Stomach (tissue), 9 donors: ENCODE data around the gene ERH. TPM values are rescaled to one million over a fixed set of nuclear protein-coding genes. Genes with fewer than 3 reads are reported as not detected.

Experiments
- DNase-seq, 2 donors: peaks; one replicate each; pipeline versions ENCODE4 v3.0.0 to v3.0.0-alpha.2; 2013 to 2019
- H3K27ac ChIP-seq, 5 donors: fragments of 200-600 bp in 4 of 5; sonication (generic) in 4 of 5; one replicate each; pipeline ENCODE4 v1.5.1; 2013 to 2019; ENCODE audit warnings: mild to moderate bottlenecking in 1 of 5, moderate library complexity in 1 of 5
- H3K27me3 ChIP-seq, 3 donors: fragments of 200-600 bp; sonication (generic); one replicate each; pipeline ENCODE4 v1.5.1; 2017 to 2019; ENCODE audit warnings: mixed run types in 1 of 3
- H3K36me3 ChIP-seq, 4 donors: fragments of 200-600 bp; sonication (generic); 1 replicate in 3 of 4; 2 replicates in 1 of 4; pipeline ENCODE4 v1.5.1; 2016 to 2019
- H3K4me1 ChIP-seq, 4 donors: fragments of 200-600 bp; sonication (generic); one replicate each; pipeline ENCODE4 v1.5.1; 2016 to 2019
- H3K4me3 ChIP-seq, 4 donors: fragments of 200-600 bp; sonication (generic) in 3 of 4; one replicate each; pipeline ENCODE4 v1.5.1; 2016 to 2019; ENCODE audit warnings: mild to moderate bottlenecking in 1 of 4
- H3K9me3 ChIP-seq, 4 donors: fragments of 200-600 bp; sonication (generic); one replicate each; pipeline ENCODE4 v1.5.1; 2016 to 2019
- EP300 ChIP-seq: sonication (generic); formaldehyde crosslinking; IDR thresholded peaks from one replicate; pipeline ENCODE4 v1.6.1; 2017; ENCODE audit warnings: antibody characterized with exemption
- POLR2A ChIP-seq, 4 donors: fragments of 450-650 bp; IDR thresholded peaks; one replicate each; pipeline ENCODE4 v1.6.1; 2016; ENCODE audit warnings: antibody characterized with exemption in 4 of 4, control low read depth in 2 of 4, mild to moderate bottlenecking in 1 of 4, moderate library complexity in 1 of 4
- POLR2AphosphoS5 ChIP-seq, 3 donors: sonication (generic); formaldehyde crosslinking; IDR thresholded peaks; one replicate each; pipeline ENCODE4 v1.6.1; 2016; ENCODE audit warnings: antibody characterized with exemption in 3 of 3
- WGBS, 5 donors: extraction: QIAGEN DNeasy Blood & Tissue Kit in 3 of 5; methylation state at CpG; one replicate each; pipeline versions ENCODE4 v1.1.5 to v1.1.7; 2013 to 2018; 5-methylcytosine and 5-hydroxymethylcytosine counted together
- intact Hi-C: fragments of 100-400 bp; cut with DNase I; formaldehyde crosslinking; loops from one replicate; pipeline ENCODE4 v1.15.1; 2023; ENCODE audit warnings: low total_unique reads
- polyA plus RNA-seq, 3 donors: library from polyadenylated mRNA; stranded (reverse); fragments of 200-250 nt; gene quantifications; one replicate each; pipeline ENCODE4 v1.2.3, GENCODE V29; 2013
- total RNA-seq, 5 donors: library from RNA; depleted of rRNA; stranded (reverse); fragments of >200 nt; gene quantifications; one replicate each; pipeline versions ENCODE4 v1.1.0 to v1.2.3, GENCODE V29; 2014 to 2016
- TF ChIP-seq, protein P1 (sequence below), 7 experiments: fragments of 450-650 bp in 4 of 7; fragments of 200-600 bp in 3 of 7; sonication (generic) in 3 of 7; IDR thresholded peaks; one replicate each; pipeline ENCODE4 v1.5.1; 2016 to 2019; ENCODE audit warnings: antibody characterized with exemption in 7 of 7, control low read depth in 2 of 7, mild to moderate bottlenecking in 1 of 7
- donor health status: healthy with polysubstance abuse.
- donor health status: Bipolar disorder and iron deficiency.
- donor health status: healthy.

ERH gene
- total and polyA plus RNA-seq, 8 donors = 12.5 to 159 (median 97.8) TPM

GRCh38 chr14:69356903-69357543 lies 41.1 kb downstream of the ERH start:
- H3K4me1 ChIP-seq = peaks cover 0 to 18% (median 7%) of the 10 kb centered on the region in 4 donors
- no peak overlapping the region for H3K27ac ChIP-seq
- peaks cover 0 to 5% (median 0%) of the 10 kb centered on the region in 3 donors for H3K27me3 ChIP-seq
- H3K36me3 ChIP-seq = no peaks in the 10 kb centered on the region
- H3K9me3 ChIP-seq = no peaks in the 10 kb centered on the region
- no peak overlapping the region for H3K4me3 ChIP-seq
- intact Hi-C loops = no loop called here
- TF ChIP-seq EP300 = no peak
- no peak for TF ChIP-seq POLR2AphosphoS5 (IDR thresholded peaks at IDR 0.05)
- TF ChIP-seq, protein P1, sequence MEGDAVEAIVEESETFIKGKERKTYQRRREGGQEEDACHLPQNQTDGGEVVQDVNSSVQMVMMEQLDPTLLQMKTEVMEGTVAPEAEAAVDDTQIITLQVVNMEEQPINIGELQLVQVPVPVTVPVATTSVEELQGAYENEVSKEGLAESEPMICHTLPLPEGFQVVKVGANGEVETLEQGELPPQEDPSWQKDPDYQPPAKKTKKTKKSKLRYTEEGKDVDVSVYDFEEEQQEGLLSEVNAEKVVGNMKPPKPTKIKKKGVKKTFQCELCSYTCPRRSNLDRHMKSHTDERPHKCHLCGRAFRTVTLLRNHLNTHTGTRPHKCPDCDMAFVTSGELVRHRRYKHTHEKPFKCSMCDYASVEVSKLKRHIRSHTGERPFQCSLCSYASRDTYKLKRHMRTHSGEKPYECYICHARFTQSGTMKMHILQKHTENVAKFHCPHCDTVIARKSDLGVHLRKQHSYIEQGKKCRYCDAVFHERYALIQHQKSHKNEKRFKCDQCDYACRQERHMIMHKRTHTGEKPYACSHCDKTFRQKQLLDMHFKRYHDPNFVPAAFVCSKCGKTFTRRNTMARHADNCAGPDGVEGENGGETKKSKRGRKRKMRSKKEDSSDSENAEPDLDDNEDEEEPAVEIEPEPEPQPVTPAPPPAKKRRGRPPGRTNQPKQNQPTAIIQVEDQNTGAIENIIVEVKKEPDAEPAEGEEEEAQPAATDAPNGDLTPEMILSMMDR (IDR thresholded peaks at IDR 0.05) = no peak
- TF ChIP-seq POLR2A (IDR thresholded peaks at IDR 0.05) = no peak
- no peak for DNase-seq
- WGBS, 5 donors = 67 to 80% (median 69%) methylated on average over 7 of the region's 7 CpGs

GRCh38 chr14:69355607-69356281 lies 42.4 kb downstream of the ERH start:
- intact Hi-C loops = no loop called here
- peak overlapping the region in 3 of 5 donors; percentile 47 to 71 (median 60) for H3K27ac ChIP-seq

DNA sequence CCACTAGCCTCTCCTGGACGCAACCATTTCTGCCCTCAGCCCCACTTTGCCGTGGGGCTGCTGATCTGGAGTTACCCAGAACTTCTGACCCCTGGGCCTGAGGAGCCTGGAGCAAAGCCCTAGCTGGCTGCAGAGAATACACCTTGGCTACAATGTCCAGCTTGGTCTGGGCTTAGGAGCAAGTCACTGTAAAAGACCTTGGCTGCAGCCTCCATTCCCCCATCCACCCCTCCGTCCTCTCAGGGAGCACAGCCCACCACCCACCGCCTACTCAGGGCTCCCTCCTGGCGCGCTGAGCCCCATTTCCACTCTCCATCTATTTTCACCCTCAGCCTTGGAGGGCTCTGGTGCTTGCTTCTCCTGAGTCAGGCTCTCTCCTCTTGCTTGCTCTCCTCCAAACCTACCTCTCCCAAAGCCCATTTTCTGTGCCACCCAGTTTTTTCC lies 42.9 kb downstream of the ERH start:
- intact Hi-C loops = no loop called here

More at GRCh38 chr14:69355607-69356281, 42.4 kb downstream of the ERH start:
- Histone ChIP-seq H3K9me3 (no peaks in the 10 kb centered on the region), H3K4me3 (no peak overlapping the region), H3K36me3 (no peaks in the 10 kb centered on the region), H3K27me3 (peaks cover 0 to 3% (median 0%) of the 10 kb centered on the region in 3 donors), H3K4me1 (peaks cover 0 to 18% (median 7%) of the 10 kb centered on the region in 4 donors)
- TF ChIP-seq POLR2A (IDR thresholded peaks at IDR 0.05) (no peak), EP300 (no peak), POLR2AphosphoS5 (IDR thresholded peaks at IDR 0.05) (peak in 1 of 3 donors; percentile 34)
- TF ChIP-seq, protein P1 (IDR thresholded peaks at IDR 0.05) = no peak
- 60 to 73% (median 69%) methylated on average over 5 to 6 of the region's 6 CpGs for WGBS, 5 donors
- peak in 1 of 2 donors; percentile 39 for DNase-seq

GRCh38 chr14:69354383-69355153 lies 43.5 kb downstream of the ERH start:
- peaks cover 0 to 18% (median 7%) of the 10 kb centered on the region in 4 donors for H3K4me1 ChIP-seq
- TF ChIP-seq POLR2A (IDR thresholded peaks at IDR 0.05) = no peak
- TF ChIP-seq, protein P1 (IDR thresholded peaks at IDR 0.05) = no peak
- no peak for TF ChIP-seq EP300
- TF ChIP-seq POLR2AphosphoS5 (IDR thresholded peaks at IDR 0.05) = no peak
- H3K36me3 ChIP-seq = no peaks in the 10 kb centered on the region
- H3K27me3 ChIP-seq = peaks cover 0 to under 1% (median 0%) of the 10 kb centered on the region in 3 donors
- intact Hi-C loops = no loop called here
- H3K9me3 ChIP-seq = no peaks in the 10 kb centered on the region
- peak overlapping the region in 2 of 5 donors; percentile 12 to 71 for H3K27ac ChIP-seq
- 57 to 77% (median 61%) methylated on average over 9 to 11 of the region's 11 CpGs for WGBS, 5 donors
- H3K4me3 ChIP-seq = no peak overlapping the region
- peak; percentile 44 to 49 for DNase-seq

More for the DNA sequence above, 42.9 kb downstream of the ERH start:
- no peaks in the 10 kb centered on the region for H3K9me3 ChIP-seq
- 85 to 97% (median 95%) methylated on average over 6 of the region's 6 CpGs for WGBS, 5 donors
- TF ChIP-seq POLR2AphosphoS5 (IDR thresholded peaks at IDR 0.05) = no peak
- H3K27ac ChIP-seq = peak overlapping the region in 3 of 5 donors; percentile 47 to 71 (median 60)
- no peaks in the 10 kb centered on the region for H3K36me3 ChIP-seq
- peaks cover 0 to 18% (median 7%) of the 10 kb centered on the region in 4 donors for H3K4me1 ChIP-seq
- no peak overlapping the region for H3K4me3 ChIP-seq
- DNase-seq = no peak
- H3K27me3 ChIP-seq = no peaks in the 10 kb centered on the region
